WTC11 (cell line): ENCODE data around the gene GOLGA3. TPM values are rescaled to one million over a fixed set of nuclear protein-coding genes. Genes with fewer than 3 reads are reported as not detected.

Experiments
- ATAC-seq: fragments of 200-7000 bp; cut with Tn5 transposase; 2 replicates; pipeline ENCODE4 v1.10.0; 2021; ENCODE audit warnings: mild to moderate bottlenecking, moderate library complexity
- CTCF ChIA-PET: fragments of 300-600 bp; sonication (Branson Sonifier 250); formaldehyde crosslinking; loops from one replicate; lab custom pipeline; 2021; ENCODE audit warnings: antibody characterized with exemption; lab: Charles Lee
- POLR2A ChIA-PET: fragments of 350-600 bp; sonication (Branson Sonifier 250); formaldehyde crosslinking; loops from one replicate; lab custom pipeline; 2021; ENCODE audit warnings: antibody characterized with exemption; lab: Charles Lee
- DNase-seq: peaks from one replicate; pipeline ENCODE4 v3.0.0; 2021; ENCODE audit warnings: low spot score
- H3K27ac Mint-ChIP-seq: 2 replicates; pipeline ENCODE4 v1.8.0; 2021; ENCODE audit warnings: mixed read lengths
- H3K27me3 Mint-ChIP-seq: 2 replicates; pipeline ENCODE4 v1.8.0; 2021; ENCODE audit warnings: low read depth, mild to moderate bottlenecking, moderate library complexity, mixed read lengths
- H3K36me3 Mint-ChIP-seq: 2 replicates; pipeline ENCODE4 v1.8.0; 2021; ENCODE audit warnings: mixed read lengths
- H3K4me1 Mint-ChIP-seq: 2 replicates; pipeline ENCODE4 v1.8.0; 2022; ENCODE audit warnings: mixed read lengths
- H3K4me3 Mint-ChIP-seq: 2 replicates; pipeline ENCODE4 v1.8.0; 2021; ENCODE audit warnings: mild to moderate bottlenecking, moderate library complexity, mixed read lengths
- H3K9me3 Mint-ChIP-seq: 2 replicates; pipeline ENCODE4 v1.8.0; 2021; ENCODE audit warnings: mixed read lengths
- CREB1 ChIP-seq: sonication (generic); formaldehyde crosslinking; IDR thresholded peaks from 2 replicates; pipeline ENCODE4 v1.8.0; 2023; ENCODE audit warnings: mild to moderate bottlenecking, missing genetic modification reagents
- ELF4 ChIP-seq: sonication (generic); formaldehyde crosslinking; IDR thresholded peaks from 2 replicates; pipeline ENCODE4 v1.8.1; 2022; ENCODE audit warnings: low read depth, mild to moderate bottlenecking, moderate library complexity, missing genetic modification reagents
- MXD4 ChIP-seq: fragments of 250-450 bp; sonication (Bioruptor Pico); IDR thresholded peaks from 2 replicates; pipeline ENCODE4 v1.8.0; 2021; ENCODE audit warnings: mild to moderate bottlenecking, moderate library complexity, borderline replicate concordance
- PRRX2 ChIP-seq: fragments of 250-450 bp; sonication (Bioruptor Pico); IDR thresholded peaks from 2 replicates; pipeline ENCODE4 v1.8.0; 2021; ENCODE audit warnings: mild to moderate bottlenecking
- TEAD1 ChIP-seq: sonication (generic); formaldehyde crosslinking; IDR thresholded peaks from 2 replicates; pipeline ENCODE4 v1.8.0; 2022; ENCODE audit warnings: mild to moderate bottlenecking, missing genetic modification reagents
- TP53 ChIP-seq: sonication (generic); formaldehyde crosslinking; IDR thresholded peaks from 2 replicates; pipeline ENCODE4 v1.8.1; 2023; ENCODE audit warnings: mild to moderate bottlenecking, missing genetic modification reagents
- ZNF396 ChIP-seq: fragments of 250-450 bp; sonication (Bioruptor Pico); IDR thresholded peaks from 2 replicates; pipeline ENCODE4 v1.8.0; 2021; ENCODE audit warnings: mild to moderate bottlenecking, moderate library complexity, borderline replicate concordance
- total RNA-seq: library from RNA; stranded (reverse); gene quantifications from 3 replicates; pipeline ENCODE4 v1.2.3, GENCODE V29; 2021
- TF ChIP-seq, protein P1 (sequence below): sonication (generic); formaldehyde crosslinking; IDR thresholded peaks from 2 replicates; pipeline ENCODE4 v1.8.1; 2022; ENCODE audit warnings: mild to moderate bottlenecking, missing genetic modification reagents, moderate library complexity, borderline replicate concordance
- TF ChIP-seq, protein P2 (sequence below): sonication (generic); formaldehyde crosslinking; IDR thresholded peaks from 2 replicates; pipeline ENCODE4 v1.8.1; 2023; ENCODE audit warnings: mild to moderate bottlenecking, missing genetic modification reagents, moderate library complexity
- TF ChIP-seq, protein P3 (sequence below): sonication (generic); formaldehyde crosslinking; IDR thresholded peaks from 2 replicates; pipeline ENCODE4 v1.8.0; 2022; ENCODE audit warnings: mild to moderate bottlenecking, missing genetic modification reagents
- TF ChIP-seq, protein P4 (sequence below): sonication (generic); formaldehyde crosslinking; IDR thresholded peaks from 2 replicates; pipeline ENCODE4 v1.8.0; 2022; ENCODE audit warnings: mild to moderate bottlenecking, missing genetic modification reagents
- TF ChIP-seq, protein P5 (sequence below): sonication (generic); formaldehyde crosslinking; IDR thresholded peaks from 2 replicates; pipeline ENCODE4 v1.8.1; 2022; ENCODE audit warnings: low read depth, mild to moderate bottlenecking, moderate library complexity, missing genetic modification reagents, borderline replicate concordance
- TF ChIP-seq, protein P6 (sequence below): fragments of 250-450 bp; sonication (Bioruptor Pico); IDR thresholded peaks from 2 replicates; pipeline ENCODE4 v1.9.0; 2021; ENCODE audit warnings: moderate library complexity, mild to moderate bottlenecking, inconsistent platforms, borderline replicate concordance
- TF ChIP-seq, protein P7 (sequence below): sonication (generic); formaldehyde crosslinking; IDR thresholded peaks from 2 replicates; pipeline ENCODE4 v1.8.1; 2022; ENCODE audit warnings: missing genetic modification reagents, borderline replicate concordance
- TF ChIP-seq, protein P8 (sequence below): fragments of 250-450 bp; sonication (Bioruptor Pico); IDR thresholded peaks from 2 replicates; pipeline ENCODE4 v1.8.0; 2021; ENCODE audit warnings: mild to moderate bottlenecking
- TF ChIP-seq, protein P9 (sequence below): sonication (generic); formaldehyde crosslinking; conservative IDR thresholded peaks from 2 replicates; pipeline ENCODE4 v1.8.1; 2022; ENCODE audit warnings: mild to moderate bottlenecking, missing genetic modification reagents

The GOLGA3 gene
- total RNA-seq, 1 experiment from 2014 or later = 47.8 TPM

DNA sequence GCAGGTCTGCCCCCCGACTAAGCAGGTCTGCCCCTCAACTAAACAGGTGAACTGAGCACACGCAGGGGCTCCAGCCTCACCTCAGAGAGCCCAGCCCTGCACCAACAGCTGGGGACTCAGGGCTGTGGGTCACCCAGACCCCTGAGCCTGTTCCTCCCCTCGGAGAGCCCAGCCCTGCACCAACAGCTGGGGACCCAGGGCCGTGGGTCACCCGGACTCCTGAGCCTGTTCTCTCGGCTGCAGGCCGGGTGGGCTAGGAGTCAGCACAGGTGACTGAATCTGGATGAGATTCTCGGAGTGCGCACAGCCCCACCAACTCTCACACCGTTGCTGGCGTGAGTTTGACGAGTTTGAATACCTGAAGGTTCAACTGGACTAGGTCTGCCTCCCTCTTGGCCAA is 46.7 kb downstream of the GOLGA3 start:
- POLR2A ChIA-PET = no interaction called here
- TF ChIP-seq, protein P1, sequence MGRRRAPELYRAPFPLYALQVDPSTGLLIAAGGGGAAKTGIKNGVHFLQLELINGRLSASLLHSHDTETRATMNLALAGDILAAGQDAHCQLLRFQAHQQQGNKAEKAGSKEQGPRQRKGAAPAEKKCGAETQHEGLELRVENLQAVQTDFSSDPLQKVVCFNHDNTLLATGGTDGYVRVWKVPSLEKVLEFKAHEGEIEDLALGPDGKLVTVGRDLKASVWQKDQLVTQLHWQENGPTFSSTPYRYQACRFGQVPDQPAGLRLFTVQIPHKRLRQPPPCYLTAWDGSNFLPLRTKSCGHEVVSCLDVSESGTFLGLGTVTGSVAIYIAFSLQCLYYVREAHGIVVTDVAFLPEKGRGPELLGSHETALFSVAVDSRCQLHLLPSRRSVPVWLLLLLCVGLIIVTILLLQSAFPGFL (CRISPR knock-in tag) = no peak
- TF ChIP-seq, protein P2, sequence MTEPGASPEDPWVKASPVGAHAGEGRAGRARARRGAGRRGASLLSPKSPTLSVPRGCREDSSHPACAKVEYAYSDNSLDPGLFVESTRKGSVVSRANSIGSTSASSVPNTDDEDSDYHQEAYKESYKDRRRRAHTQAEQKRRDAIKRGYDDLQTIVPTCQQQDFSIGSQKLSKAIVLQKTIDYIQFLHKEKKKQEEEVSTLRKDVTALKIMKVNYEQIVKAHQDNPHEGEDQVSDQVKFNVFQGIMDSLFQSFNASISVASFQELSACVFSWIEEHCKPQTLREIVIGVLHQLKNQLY (CRISPR knock-in tag) = no peak
- no peak for TF ChIP-seq TP53 (CRISPR knock-in tag)
- no peak for TF ChIP-seq PRRX2
- TF ChIP-seq CREB1 (CRISPR knock-in tag) = no peak
- TF ChIP-seq, protein P3, sequence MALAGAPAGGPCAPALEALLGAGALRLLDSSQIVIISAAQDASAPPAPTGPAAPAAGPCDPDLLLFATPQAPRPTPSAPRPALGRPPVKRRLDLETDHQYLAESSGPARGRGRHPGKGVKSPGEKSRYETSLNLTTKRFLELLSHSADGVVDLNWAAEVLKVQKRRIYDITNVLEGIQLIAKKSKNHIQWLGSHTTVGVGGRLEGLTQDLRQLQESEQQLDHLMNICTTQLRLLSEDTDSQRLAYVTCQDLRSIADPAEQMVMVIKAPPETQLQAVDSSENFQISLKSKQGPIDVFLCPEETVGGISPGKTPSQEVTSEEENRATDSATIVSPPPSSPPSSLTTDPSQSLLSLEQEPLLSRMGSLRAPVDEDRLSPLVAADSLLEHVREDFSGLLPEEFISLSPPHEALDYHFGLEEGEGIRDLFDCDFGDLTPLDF (CRISPR knock-in tag) = no peak
- TF ChIP-seq, protein P4, sequence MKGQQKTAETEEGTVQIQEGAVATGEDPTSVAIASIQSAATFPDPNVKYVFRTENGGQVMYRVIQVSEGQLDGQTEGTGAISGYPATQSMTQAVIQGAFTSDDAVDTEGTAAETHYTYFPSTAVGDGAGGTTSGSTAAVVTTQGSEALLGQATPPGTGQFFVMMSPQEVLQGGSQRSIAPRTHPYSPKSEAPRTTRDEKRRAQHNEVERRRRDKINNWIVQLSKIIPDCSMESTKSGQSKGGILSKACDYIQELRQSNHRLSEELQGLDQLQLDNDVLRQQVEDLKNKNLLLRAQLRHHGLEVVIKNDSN (CRISPR knock-in tag) = no peak
- TF ChIP-seq, protein P5, sequence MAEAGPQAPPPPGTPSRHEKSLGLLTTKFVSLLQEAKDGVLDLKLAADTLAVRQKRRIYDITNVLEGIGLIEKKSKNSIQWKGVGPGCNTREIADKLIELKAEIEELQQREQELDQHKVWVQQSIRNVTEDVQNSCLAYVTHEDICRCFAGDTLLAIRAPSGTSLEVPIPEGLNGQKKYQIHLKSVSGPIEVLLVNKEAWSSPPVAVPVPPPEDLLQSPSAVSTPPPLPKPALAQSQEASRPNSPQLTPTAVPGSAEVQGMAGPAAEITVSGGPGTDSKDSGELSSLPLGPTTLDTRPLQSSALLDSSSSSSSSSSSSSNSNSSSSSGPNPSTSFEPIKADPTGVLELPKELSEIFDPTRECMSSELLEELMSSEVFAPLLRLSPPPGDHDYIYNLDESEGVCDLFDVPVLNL = no peak
- TF ChIP-seq TEAD1 (CRISPR knock-in tag) = no peak
- TF ChIP-seq, protein P6, sequence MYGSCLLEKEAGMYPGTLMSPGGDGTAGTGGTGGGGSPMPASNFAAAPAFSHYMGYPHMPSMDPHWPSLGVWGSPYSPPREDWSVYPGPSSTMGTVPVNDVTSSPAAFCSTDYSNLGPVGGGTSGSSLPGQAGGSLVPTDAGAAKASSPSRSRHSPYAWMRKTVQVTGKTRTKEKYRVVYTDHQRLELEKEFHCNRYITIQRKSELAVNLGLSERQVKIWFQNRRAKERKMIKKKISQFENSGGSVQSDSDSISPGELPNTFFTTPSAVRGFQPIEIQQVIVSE (CRISPR knock-in tag) = no peak
- TF ChIP-seq, protein P7, sequence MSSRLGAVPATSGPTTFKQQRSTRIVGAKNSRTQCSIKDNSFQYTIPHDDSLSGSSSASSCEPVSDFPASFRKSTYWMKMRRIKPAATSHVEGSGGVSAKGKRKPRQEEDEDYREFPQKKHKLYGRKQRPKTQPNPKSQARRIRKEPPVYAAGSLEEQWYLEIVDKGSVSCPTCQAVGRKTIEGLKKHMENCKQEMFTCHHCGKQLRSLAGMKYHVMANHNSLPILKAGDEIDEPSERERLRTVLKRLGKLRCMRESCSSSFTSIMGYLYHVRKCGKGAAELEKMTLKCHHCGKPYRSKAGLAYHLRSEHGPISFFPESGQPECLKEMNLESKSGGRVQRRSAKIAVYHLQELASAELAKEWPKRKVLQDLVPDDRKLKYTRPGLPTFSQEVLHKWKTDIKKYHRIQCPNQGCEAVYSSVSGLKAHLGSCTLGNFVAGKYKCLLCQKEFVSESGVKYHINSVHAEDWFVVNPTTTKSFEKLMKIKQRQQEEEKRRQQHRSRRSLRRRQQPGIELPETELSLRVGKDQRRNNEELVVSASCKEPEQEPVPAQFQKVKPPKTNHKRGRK (CRISPR knock-in tag) = no peak
- TF ChIP-seq, protein P8, sequence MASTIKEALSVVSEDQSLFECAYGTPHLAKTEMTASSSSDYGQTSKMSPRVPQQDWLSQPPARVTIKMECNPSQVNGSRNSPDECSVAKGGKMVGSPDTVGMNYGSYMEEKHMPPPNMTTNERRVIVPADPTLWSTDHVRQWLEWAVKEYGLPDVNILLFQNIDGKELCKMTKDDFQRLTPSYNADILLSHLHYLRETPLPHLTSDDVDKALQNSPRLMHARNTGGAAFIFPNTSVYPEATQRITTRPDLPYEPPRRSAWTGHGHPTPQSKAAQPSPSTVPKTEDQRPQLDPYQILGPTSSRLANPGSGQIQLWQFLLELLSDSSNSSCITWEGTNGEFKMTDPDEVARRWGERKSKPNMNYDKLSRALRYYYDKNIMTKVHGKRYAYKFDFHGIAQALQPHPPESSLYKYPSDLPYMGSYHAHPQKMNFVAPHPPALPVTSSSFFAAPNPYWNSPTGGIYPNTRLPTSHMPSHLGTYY = no peak
- TF ChIP-seq ELF4 = no peak
- TF ChIP-seq, protein P9, sequence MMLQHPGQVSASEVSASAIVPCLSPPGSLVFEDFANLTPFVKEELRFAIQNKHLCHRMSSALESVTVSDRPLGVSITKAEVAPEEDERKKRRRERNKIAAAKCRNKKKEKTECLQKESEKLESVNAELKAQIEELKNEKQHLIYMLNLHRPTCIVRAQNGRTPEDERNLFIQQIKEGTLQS (CRISPR knock-in tag) = no peak
- TF ChIP-seq MXD4 (CRISPR knock-in tag) = no peak
- no peak for TF ChIP-seq ZNF396 (CRISPR knock-in tag)

More for the DNA sequence above, 46.7 kb downstream of the GOLGA3 start:
- DNase-seq (no peak), ATAC-seq (no peak)
- Mint-ChIP-seq H3K4me3 (no peak overlapping the region), H3K27ac (no peak overlapping the region), H3K4me1 (no peaks in the 10 kb centered on the region), H3K36me3 (peaks cover 52% of the 10 kb centered on the region), H3K9me3 (no peaks in the 10 kb centered on the region), H3K27me3 (no peaks in the 10 kb centered on the region)
- CTCF ChIA-PET = no interaction called here
